ENCODE results near the gene AKT1.

Gene AKT1

DNA sequence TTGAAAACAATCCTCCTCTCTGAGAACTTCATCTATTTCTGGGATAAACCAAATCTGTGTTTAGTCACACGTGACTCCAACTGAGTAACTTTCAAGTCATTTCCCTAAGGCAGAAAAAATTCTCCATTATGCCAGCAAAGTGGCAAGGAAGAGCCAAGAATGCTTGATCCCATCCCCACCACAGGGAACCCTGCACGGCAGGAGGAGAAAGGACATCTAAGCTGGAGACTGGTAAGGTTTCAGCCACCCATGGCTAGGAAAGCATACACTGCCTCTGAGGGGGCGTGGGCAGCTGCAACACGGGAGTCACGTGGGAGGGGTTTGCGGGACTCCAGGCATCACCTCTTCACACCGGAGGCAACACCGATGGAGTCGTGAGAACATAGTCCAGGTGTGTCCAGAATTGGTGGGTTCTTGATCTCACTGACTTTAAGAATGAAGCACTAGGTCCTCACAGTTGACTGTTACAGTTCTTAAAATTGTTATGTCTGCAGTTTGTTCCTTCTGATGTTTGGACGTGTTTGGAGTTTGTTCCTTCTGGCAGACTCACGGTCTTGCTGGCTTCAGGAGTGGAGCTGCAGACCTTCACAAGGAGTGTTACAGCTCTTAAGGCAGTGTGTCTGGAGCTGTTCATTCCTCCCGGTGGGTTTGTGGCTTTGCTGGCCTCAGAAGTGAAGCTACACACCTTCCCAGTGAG lies 45.3 kb downstream of the AKT1 start:
- no peak for DNase-seq (ENCODE audit: extremely low read depth, low read depth)
- TF ChIP-seq CTCF (IDR thresholded peaks at IDR 0.05; ENCODE audit: low read depth, low read length, missing control alignments), result no peak
- no peak overlapping the region for H3K4me3 ChIP-seq (replicated peaks; ENCODE audit: low read depth, low read length)

- no peak overlapping the region for H3K4me3 ChIP-seq (replicated peaks; ENCODE audit: low read depth, low read length)
- no peak for TF ChIP-seq CTCF (IDR thresholded peaks at IDR 0.05; ENCODE audit: low read depth, low read length, missing control alignments)
- no peak for DNase-seq (ENCODE audit: extremely low read depth, low read depth)
These were observed 46.4 kb downstream of the AKT1 start for GRCh38 chr14:104749111-104749649.

GRCh38 chr14:104747876-104748275 lies 47.7 kb downstream of the AKT1 start:
- TF ChIP-seq CTCF (IDR thresholded peaks at IDR 0.05; ENCODE audit: low read depth, low read length, missing control alignments), result no peak
- no peak for DNase-seq (ENCODE audit: extremely low read depth, low read depth)
- no peak overlapping the region for H3K4me3 ChIP-seq (replicated peaks; ENCODE audit: low read depth, low read length)

GRCh38 chr14:104746934-104747481 lies 48.5 kb downstream of the AKT1 start:
- DNase-seq (ENCODE audit: extremely low read depth, low read depth), result no peak
- no peak overlapping the region for H3K4me3 ChIP-seq (replicated peaks; ENCODE audit: low read depth, low read length)
- no peak for TF ChIP-seq CTCF (IDR thresholded peaks at IDR 0.05; ENCODE audit: low read depth, low read length, missing control alignments)

DNA sequence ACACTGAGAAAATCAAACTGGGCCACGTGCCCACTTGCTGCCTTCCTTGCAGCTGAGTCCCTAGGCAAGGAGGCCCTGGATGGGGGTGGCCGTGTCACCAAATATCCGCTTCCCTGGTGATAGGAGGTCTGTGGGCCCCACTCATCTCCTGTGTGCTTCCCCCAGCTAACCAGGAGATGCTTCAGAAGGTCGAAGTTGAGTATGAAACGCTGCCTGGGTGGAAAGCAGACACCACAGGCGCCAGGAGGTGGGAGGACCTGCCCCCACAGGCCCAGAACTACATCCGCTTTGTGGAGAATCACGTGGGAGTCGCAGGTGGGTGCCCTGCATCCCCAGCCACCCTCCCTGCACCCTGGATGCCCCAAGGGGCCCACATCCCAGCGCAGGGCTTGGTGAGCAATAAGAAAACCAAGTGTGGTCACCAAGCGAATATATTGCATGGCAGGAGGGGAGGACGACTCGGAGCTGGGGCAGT lies 49.4 kb downstream of the AKT1 start:
- no peak for DNase-seq (ENCODE audit: extremely low read depth, low read depth)
- no peak for TF ChIP-seq CTCF (IDR thresholded peaks at IDR 0.05; ENCODE audit: low read depth, low read length, missing control alignments)

DNA sequence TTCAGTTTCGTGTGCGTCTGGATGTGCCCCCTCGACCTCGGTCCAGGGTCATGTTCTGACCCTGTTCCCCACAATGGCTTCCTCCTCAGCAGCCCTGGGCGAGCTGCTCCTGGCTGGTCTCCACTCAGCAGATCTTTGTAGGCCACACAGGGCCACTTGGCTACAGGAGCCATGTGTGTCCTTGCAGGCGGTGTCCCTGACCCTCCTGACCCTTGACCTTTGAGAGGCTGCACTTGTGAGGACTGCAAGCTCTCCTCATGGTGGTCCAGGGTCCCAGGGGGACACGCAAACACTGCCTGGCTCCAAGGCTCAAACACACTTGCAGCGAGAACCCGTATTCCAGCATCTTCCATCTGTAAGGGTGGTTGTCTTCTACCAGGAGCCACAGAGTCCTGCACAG lies 50.1 kb downstream of the AKT1 start:
- TF ChIP-seq CTCF (IDR thresholded peaks at IDR 0.05; ENCODE audit: low read depth, low read length, missing control alignments), result no peak
- no peak overlapping the region for H3K4me3 ChIP-seq (replicated peaks; ENCODE audit: low read depth, low read length)
- no peak for DNase-seq (ENCODE audit: extremely low read depth, low read depth)

More for the DNA sequence above, 49.4 kb downstream of the AKT1 start:
- H3K4me3 ChIP-seq (replicated peaks; ENCODE audit: low read depth, low read length), result no peak overlapping the region
